BJ (cell line): ENCODE data around the gene KCNQ1. TPM values are rescaled to one million over a fixed set of nuclear protein-coding genes. Genes with fewer than 3 reads are reported as not detected.
A peak's percentile ranks its signal among the peaks of the same experiment; 100 is the strongest.

ENCODE experiments used
- CTCF ChIA-PET: fragments of 350-600 bp; formaldehyde crosslinking; extraction: SDS; loops from one replicate; lab custom pipeline; 2021; ENCODE audit warnings: antibody characterized with exemption, inconsistent platforms; lab: Yijun Ruan, JAX
- POLR2A ChIA-PET: fragments of 300-600 bp; sonication (Branson Sonifier 250); formaldehyde crosslinking; extraction: SDS; loops from one replicate; lab custom pipeline; 2021; ENCODE audit warnings: antibody characterized with exemption; lab: Charles Lee
- DNase-seq: peaks from one replicate; pipeline ENCODE4 v3.0.0-alpha.2; 2011; ENCODE audit warnings: low read depth
- H3K27me3 ChIP-seq: 2 replicates; pipeline ENCODE4 v1.6.0; 2011; ENCODE audit warnings: low read length; ENCODE audit not compliant: control insufficient read depth, insufficient read depth
- H3K36me3 ChIP-seq: 2 replicates; pipeline ENCODE4 v1.5.1; 2011; ENCODE audit warnings: low read length; ENCODE audit not compliant: control insufficient read depth, insufficient read depth
- H3K4me3 ChIP-seq: 2 replicates; pipeline ENCODE4 v1.5.1; 2011; ENCODE audit warnings: low read depth, mild to moderate bottlenecking, control low read depth, low read length
- polyA plus RNA-seq: library from polyadenylated mRNA; depleted of rRNA; stranded (reverse); fragments of >200 nt; gene quantifications from 2 replicates; pipeline ENCODE4 v1.2.3, GENCODE V29; 2011
- TF ChIP-seq, protein P1 (sequence below): IDR thresholded peaks from 2 replicates; pipeline ENCODE4 v1.5.1; 2011; ENCODE audit warnings: low read depth, mild to moderate bottlenecking, control low read depth, inconsistent platforms, low read length, moderate library complexity; ENCODE audit not compliant: insufficient read depth

KCNQ1 gene
- polyA plus RNA-seq, 1 experiment, result not detected

DNA sequence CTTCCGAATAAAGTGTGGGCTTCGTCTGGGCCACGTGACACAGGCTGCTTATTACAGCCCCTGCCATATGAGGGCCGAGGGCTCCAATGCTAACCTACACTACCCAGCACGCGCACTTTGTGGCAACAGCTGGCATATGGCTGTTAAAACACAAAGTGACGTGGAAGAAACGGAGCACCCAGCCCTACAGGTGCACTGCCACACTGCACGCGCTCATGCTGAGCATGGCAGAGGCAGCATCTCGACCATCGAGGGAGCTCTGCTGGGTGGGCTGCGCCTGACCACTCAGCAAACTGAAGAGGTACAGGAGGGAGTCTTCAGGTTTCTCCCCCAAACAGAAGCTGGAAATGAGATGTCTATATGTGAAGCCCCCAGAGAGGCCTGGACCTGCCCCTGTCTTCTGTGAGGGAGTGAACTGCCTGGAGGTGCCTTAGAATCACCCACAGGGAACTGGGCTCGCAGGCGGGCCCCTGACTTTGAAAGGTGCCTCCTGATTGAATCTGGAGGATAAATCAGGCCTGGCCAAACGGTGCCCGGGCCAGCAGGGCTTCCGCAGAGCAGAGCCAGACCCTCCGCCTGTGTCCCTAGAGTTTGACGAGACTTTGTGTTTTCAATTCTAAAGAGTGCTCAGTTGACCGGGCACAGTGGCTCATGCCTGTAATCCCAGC lies 26.0 kb upstream of the KCNQ1 start:
- DNase-seq, result no peak
- no peaks in the 10 kb centered on the region for H3K36me3 ChIP-seq
- no peaks in the 10 kb centered on the region for H3K27me3 ChIP-seq
- no peak overlapping the region for H3K4me3 ChIP-seq
- POLR2A ChIA-PET, result interaction anchor here (0.6 to 1.3 kb wide), 3 partner anchors 18 to 114 kb away, joined by 3 to 5 read pairs (median 3); partner anchors contain the start of gene TSSC4
- CTCF ChIA-PET, result interaction anchor here (0.6 to 11.8 kb wide), 27 partner anchors 9 to 256 kb away, joined by 3 to 519 read pairs (median 9); partner anchors contain the start of genes C11orf21, TSPAN32 and TSSC4
- TF ChIP-seq, protein P1, sequence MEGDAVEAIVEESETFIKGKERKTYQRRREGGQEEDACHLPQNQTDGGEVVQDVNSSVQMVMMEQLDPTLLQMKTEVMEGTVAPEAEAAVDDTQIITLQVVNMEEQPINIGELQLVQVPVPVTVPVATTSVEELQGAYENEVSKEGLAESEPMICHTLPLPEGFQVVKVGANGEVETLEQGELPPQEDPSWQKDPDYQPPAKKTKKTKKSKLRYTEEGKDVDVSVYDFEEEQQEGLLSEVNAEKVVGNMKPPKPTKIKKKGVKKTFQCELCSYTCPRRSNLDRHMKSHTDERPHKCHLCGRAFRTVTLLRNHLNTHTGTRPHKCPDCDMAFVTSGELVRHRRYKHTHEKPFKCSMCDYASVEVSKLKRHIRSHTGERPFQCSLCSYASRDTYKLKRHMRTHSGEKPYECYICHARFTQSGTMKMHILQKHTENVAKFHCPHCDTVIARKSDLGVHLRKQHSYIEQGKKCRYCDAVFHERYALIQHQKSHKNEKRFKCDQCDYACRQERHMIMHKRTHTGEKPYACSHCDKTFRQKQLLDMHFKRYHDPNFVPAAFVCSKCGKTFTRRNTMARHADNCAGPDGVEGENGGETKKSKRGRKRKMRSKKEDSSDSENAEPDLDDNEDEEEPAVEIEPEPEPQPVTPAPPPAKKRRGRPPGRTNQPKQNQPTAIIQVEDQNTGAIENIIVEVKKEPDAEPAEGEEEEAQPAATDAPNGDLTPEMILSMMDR, result no peak

GRCh38 chr11:2419638-2420501 lies 24.9 kb upstream of the KCNQ1 start:
- POLR2A ChIA-PET, result interaction anchor here (0.6 to 1.3 kb wide), 3 partner anchors 19 to 115 kb away, joined by 3 to 5 read pairs (median 3); partner anchors contain the start of gene TSSC4
- CTCF ChIA-PET, result interaction anchor here (0.6 to 11.8 kb wide), 60 partner anchors 8 to 473 kb away, joined by 3 to 519 read pairs (median 5); partner anchors contain the start of genes C11orf21, KCNQ1, TRPM5 and TSPAN32
- DNase-seq, result no peak
- H3K4me3 ChIP-seq, result no peak overlapping the region
- no peaks in the 10 kb centered on the region for H3K36me3 ChIP-seq
- H3K27me3 ChIP-seq, result no peaks in the 10 kb centered on the region
- TF ChIP-seq, protein P1, result peak; percentile 90

GRCh38 chr11:2420502-2421225 lies 24.1 kb upstream of the KCNQ1 start:
- DNase-seq, result no peak
- no peaks in the 10 kb centered on the region for H3K27me3 ChIP-seq
- TF ChIP-seq, protein P1, result peak; percentile 95
- CTCF ChIA-PET, result interaction anchor here (0.6 to 11.8 kb wide), 66 partner anchors 9 to 874 kb away, joined by 3 to 519 read pairs (median 4); partner anchors contain the start of genes C11orf21, KCNQ1, TRPM5 and TSPAN32
- no peaks in the 10 kb centered on the region for H3K36me3 ChIP-seq
- POLR2A ChIA-PET, result no interaction called here
- no peak overlapping the region for H3K4me3 ChIP-seq

DNA sequence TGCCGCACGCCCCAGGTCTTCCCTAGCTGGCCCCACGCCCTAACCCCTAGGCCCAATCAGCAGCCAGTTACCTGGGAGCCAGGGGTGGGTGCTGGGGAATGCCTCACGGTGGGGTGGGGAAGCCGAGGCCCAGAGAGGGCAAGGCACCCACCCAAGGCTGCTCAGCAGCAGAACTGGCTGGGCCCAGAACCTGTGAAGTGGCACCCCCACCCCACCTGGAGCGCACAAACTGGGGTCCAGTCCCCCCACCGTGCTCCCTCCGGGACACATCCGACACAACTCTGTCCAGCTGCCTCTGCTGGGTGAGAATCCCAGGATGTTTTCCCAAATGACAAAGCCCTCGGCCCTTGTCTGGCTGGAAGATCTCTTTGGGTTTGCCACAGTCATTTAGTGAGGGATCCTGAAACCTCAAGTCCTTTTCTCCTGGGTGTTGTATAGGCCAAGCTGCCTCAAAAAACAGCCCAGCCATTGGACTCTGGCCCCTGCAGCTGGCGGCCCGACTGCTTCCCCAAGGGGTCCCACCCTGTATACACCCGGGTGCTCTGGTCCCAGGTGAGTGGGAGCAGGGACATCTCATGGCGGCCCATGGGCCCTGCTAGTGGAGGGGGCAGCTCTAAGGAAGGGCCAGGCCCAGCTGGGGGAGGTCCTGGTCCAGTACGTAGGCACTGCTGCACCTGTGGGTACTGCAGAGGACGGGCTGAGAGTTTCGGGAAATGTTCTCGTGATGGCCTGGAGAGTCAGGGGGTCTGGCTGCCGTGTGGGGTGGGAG lies 23.4 kb upstream of the KCNQ1 start:
- Histone ChIP-seq H3K27me3 (no peaks in the 10 kb centered on the region), H3K4me3 (no peak overlapping the region), H3K36me3 (no peaks in the 10 kb centered on the region)
- ChIA-PET POLR2A (no interaction called here), CTCF (interaction anchor here (0.6 to 11.8 kb wide), 55 partner anchors 9 to 875 kb away, joined by 3 to 519 read pairs (median 5); partner anchors contain the start of genes C11orf21, KCNQ1, TRPM5 and TSPAN32)
- TF ChIP-seq, protein P1, result no peak
- no peak for DNase-seq
